Testis (tissue), 3 donors: ENCODE results near the gene NRP1. TPM values are rescaled to one million over a fixed set of nuclear protein-coding genes. Genes with fewer than 3 reads are reported as not detected.
A peak's percentile ranks its signal among the peaks of the same experiment; 100 is the strongest.

Experiments used
- DNase-seq: peaks from one replicate; pipeline ENCODE4 v3.0.0-alpha.2; 2019
- H3K27ac ChIP-seq, 2 donors: fragments of 200-600 bp; sonication (generic); one replicate each; pipeline ENCODE4 v1.5.1; 2019
- H3K27me3 ChIP-seq: fragments of 200-600 bp; sonication (generic); one replicate; pipeline ENCODE4 v1.5.1; 2019
- H3K36me3 ChIP-seq: fragments of 200-600 bp; sonication (generic); one replicate; pipeline ENCODE4 v1.5.1; 2017; ENCODE audit warnings: low read depth; ENCODE audit errors: missing control alignments
- H3K4me1 ChIP-seq: fragments of 200-600 bp; sonication (generic); one replicate; pipeline ENCODE4 v1.5.1; 2019
- H3K4me3 ChIP-seq, 2 donors: fragments of 200-600 bp; sonication (generic); one replicate each; pipeline ENCODE4 v1.5.1; 2017 to 2019
- H3K9me3 ChIP-seq: fragments of 200-600 bp; sonication (generic); one replicate; pipeline ENCODE4 v1.5.1; 2017
- CTCF ChIP-seq, 3 experiments: fragments of 450-650 bp in 2 of 3; fragments of 200-600 bp in 1 of 3; sonication (generic) in 1 of 3; IDR thresholded peaks; one replicate each; pipeline ENCODE4 v1.5.1; 2016 to 2019; ENCODE audit warnings: antibody characterized with exemption in 3 of 3, mild to moderate bottlenecking in 2 of 3, moderate library complexity in 1 of 3
- POLR2A ChIP-seq: fragments of 450-650 bp; IDR thresholded peaks from one replicate; pipeline ENCODE4 v1.6.1; 2017; ENCODE audit warnings: antibody characterized with exemption, mild to moderate bottlenecking, moderate library complexity
- whole genome bisulfite sequencing, 2 donors: methylation state at CpG; one replicate each; pipeline ENCODE4 v1.1.5; 2018; 5-methylcytosine and 5-hydroxymethylcytosine counted together
- intact Hi-C: fragments of 100-400 bp; cut with DNase I; formaldehyde crosslinking; loops from one replicate; pipeline ENCODE4 v1.15.1; 2023; ENCODE audit warnings: low total_unique reads
- polyA plus RNA-seq: library from polyadenylated mRNA; stranded (reverse); fragments of 350-450 nt; fragmentation: Illumina TruSeq; extraction: RNeasy Lipid Tissue Mini Kit (QIAGEN cat#74804); gene quantifications from one replicate; pipeline ENCODE4 v1.2.3, GENCODE V29; 2014; ENCODE audit warnings: low read depth, low replicate concordance; ENCODE audit not compliant: insufficient read depth
- total RNA-seq, 2 donors: library from RNA; depleted of rRNA; stranded (reverse); fragments of >200 nt; gene quantifications; one replicate each; pipeline ENCODE4 v1.2.3, GENCODE V29; 2016

NRP1 gene
- total and polyA plus RNA-seq, 3 donors from 2014 or later = 15.9 to 23.8 (median 17.1) TPM

GRCh38 chr10:33150146-33150545 lies 184.3 kb downstream of the NRP1 start:
- Histone ChIP-seq H3K4me1 (peaks cover 41% of the 10 kb centered on the region), H3K4me3 (no peak overlapping the region), H3K9me3 (no peaks in the 10 kb centered on the region), H3K27me3 (no peaks in the 10 kb centered on the region), H3K27ac (peak overlapping the region in 1 of 2 donors; percentile 63), H3K36me3 (no peaks in the 10 kb centered on the region)
- intact Hi-C loops = no loop called here
- no peak for DNase-seq
- TF ChIP-seq CTCF (IDR thresholded peaks at IDR 0.05) (no peak), POLR2A (no peak)
- WGBS, 2 donors = 27 to 28% methylated on average over 2 of the region's 2 CpGs

- 88 to 91% methylated on average over 3 of the region's 3 CpGs for WGBS, 2 donors
- no peaks in the 10 kb centered on the region for H3K36me3 ChIP-seq
- H3K4me1 ChIP-seq = peaks cover 24% of the 10 kb centered on the region
- no peaks in the 10 kb centered on the region for H3K9me3 ChIP-seq
- TF ChIP-seq POLR2A = no peak
- TF ChIP-seq CTCF (IDR thresholded peaks at IDR 0.05) = no peak
- H3K27me3 ChIP-seq = no peaks in the 10 kb centered on the region
- H3K27ac ChIP-seq = no peak overlapping the region
- H3K4me3 ChIP-seq = no peak overlapping the region
- no peak for DNase-seq
- intact Hi-C loops = no loop called here
These were observed 187.5 kb downstream of the NRP1 start for GRCh38 chr10:33147013-33147310.

- intact Hi-C loops = no loop called here
- Histone ChIP-seq H3K27ac (no peak overlapping the region), H3K4me1 (peaks cover 20% of the 10 kb centered on the region), H3K27me3 (no peaks in the 10 kb centered on the region), H3K36me3 (no peaks in the 10 kb centered on the region), H3K9me3 (no peaks in the 10 kb centered on the region), H3K4me3 (no peak overlapping the region)
- TF ChIP-seq CTCF (IDR thresholded peaks at IDR 0.05) = no peak
- no peak for TF ChIP-seq POLR2A
- no peak for DNase-seq
- WGBS, 2 donors = 81 to 85% methylated on average over 10 of the region's 10 CpGs
These were observed 188.1 kb downstream of the NRP1 start for GRCh38 chr10:33146189-33147012.

- no peak for DNase-seq
These were observed 188.8 kb downstream of the NRP1 start for GRCh38 chr10:33145451-33146188.

More at GRCh38 chr10:33145451-33146188, 188.8 kb downstream of the NRP1 start:
- H3K27me3 ChIP-seq = no peaks in the 10 kb centered on the region
- 83 to 88% methylated on average over 8 of the region's 8 CpGs for WGBS, 2 donors
- no peaks in the 10 kb centered on the region for H3K36me3 ChIP-seq
- H3K4me1 ChIP-seq = peaks cover 14% of the 10 kb centered on the region
- intact Hi-C loops = no loop called here
- H3K27ac ChIP-seq = no peak overlapping the region
- H3K9me3 ChIP-seq = no peaks in the 10 kb centered on the region
- no peak for TF ChIP-seq POLR2A
- TF ChIP-seq CTCF (IDR thresholded peaks at IDR 0.05) = no peak
- H3K4me3 ChIP-seq = no peak overlapping the region
